ELR (cell line): ENCODE measurements around the gene FARS2.

Experiments used
- DNase-seq: peaks from one replicate; pipeline ENCODE4 v3.0.0-alpha.2; 2015; ENCODE audit warnings: low read depth

Gene FARS2

GRCh38 chr6:5249451-5250122 lies 11.7 kb upstream of the FARS2 start:
- peak; percentile 38 for DNase-seq

- no peak for DNase-seq
Measured at GRCh38 chr6:5250451-5250850, 10.9 kb upstream of the FARS2 start.

GRCh38 chr6:5250911-5251310 lies 10.4 kb upstream of the FARS2 start:
- no peak for DNase-seq

GRCh38 chr6:5256952-5257351 lies 4.4 kb upstream of the FARS2 start:
- no peak for DNase-seq

- DNase-seq: no peak
Measured at GRCh38 chr6:5257400-5257799, 3.9 kb upstream of the FARS2 start.

GRCh38 chr6:5259428-5259827 lies 1.9 kb upstream of the FARS2 start:
- DNase-seq: no peak

- peak; percentile 87 for DNase-seq
Measured at GRCh38 chr6:5260111-5260620, 1.1 kb upstream of the FARS2 start.

GRCh38 chr6:5261545-5262109 lies 314 bp downstream of the FARS2 start:
- DNase-seq: peak; percentile 36

- no peak for DNase-seq
Measured at GRCh38 chr6:5266423-5266822, 5.1 kb downstream of the FARS2 start.

- DNase-seq: no peak
Measured at GRCh38 chr6:5270093-5270680, 8.9 kb downstream of the FARS2 start.

GRCh38 chr6:5271926-5272325 lies 10.6 kb downstream of the FARS2 start:
- no peak for DNase-seq

- peak; percentile 11 for DNase-seq
Measured at GRCh38 chr6:5274231-5274630, 12.9 kb downstream of the FARS2 start.

GRCh38 chr6:5275497-5275896 lies 14.2 kb downstream of the FARS2 start:
- DNase-seq: peak; percentile 25

- no peak for DNase-seq
Measured at GRCh38 chr6:5276581-5276980, 15.3 kb downstream of the FARS2 start.

- DNase-seq: no peak
Measured at GRCh38 chr6:5277589-5277988, 16.3 kb downstream of the FARS2 start.

- no peak for DNase-seq
Measured at GRCh38 chr6:5278047-5278446, 16.7 kb downstream of the FARS2 start.

GRCh38 chr6:5278565-5279120 lies 17.3 kb downstream of the FARS2 start:
- DNase-seq: no peak

- DNase-seq: no peak
Measured at GRCh38 chr6:5279891-5280338, 18.6 kb downstream of the FARS2 start.

GRCh38 chr6:5280920-5281319 lies 19.6 kb downstream of the FARS2 start:
- no peak for DNase-seq

GRCh38 chr6:5282191-5282623 lies 20.9 kb downstream of the FARS2 start:
- DNase-seq: no peak

GRCh38 chr6:5285081-5285480 lies 23.8 kb downstream of the FARS2 start:
- no peak for DNase-seq

GRCh38 chr6:5285526-5285925 lies 24.2 kb downstream of the FARS2 start:
- DNase-seq: no peak

GRCh38 chr6:5286780-5287179 lies 25.5 kb downstream of the FARS2 start:
- DNase-seq: no peak
